NCI-H2171 (cell line): Measurements from ENCODE around the gene PSME1.
A peak's percentile ranks its signal among the peaks of the same experiment; 100 is the strongest.

Experiments used
- DNase-seq: peaks from one replicate; lab custom pipeline; 2025; lab: John Stamatoyannopoulos, UW

Gene PSME1

DNA sequence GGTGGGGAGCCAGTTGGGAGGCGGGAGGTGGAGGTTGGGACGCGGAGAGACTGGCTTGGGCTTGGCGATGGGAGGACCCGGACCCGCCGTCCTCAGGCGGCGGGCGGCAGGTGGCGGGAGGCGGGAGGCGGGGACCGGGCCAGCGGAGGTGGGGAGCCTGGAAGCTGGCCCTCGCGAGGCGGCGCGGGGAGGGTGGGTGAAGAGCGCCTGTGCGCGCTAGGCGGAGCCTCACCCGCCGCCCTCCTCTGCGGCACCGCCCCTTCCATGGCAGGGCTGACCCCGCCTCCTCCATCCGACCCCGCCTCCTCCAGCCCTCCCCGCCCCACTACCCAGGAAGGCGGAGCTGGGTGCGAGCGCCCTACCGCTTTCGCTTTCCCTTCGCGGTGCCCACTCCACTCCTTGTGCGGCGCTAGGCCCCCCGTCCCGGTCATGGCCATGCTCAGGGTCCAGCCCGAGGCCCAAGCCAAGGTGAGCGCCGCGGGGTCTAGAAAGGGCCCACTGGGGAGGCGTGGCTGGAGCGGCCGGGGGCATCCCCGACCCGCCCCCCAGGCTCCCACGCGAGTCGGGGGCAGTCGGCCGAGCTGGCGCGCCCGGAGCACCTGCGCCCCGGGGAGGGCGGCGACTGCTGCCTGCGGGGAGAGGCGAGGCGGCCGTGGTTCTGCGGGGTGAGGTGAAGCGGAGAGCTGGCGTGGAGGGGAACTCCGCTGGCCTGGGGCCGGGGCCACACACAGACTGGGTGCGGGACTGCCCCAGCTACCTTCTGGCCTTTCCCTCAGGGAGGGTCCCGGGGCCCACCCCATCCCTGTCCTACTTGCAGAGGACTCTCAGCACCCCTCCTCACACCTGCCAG lies at the start of gene PSME1:
Gene PSME1 (plus strand): TSS at position 361 of the 850 bp plus-strand sequence. CDS start 69 bp downstream, at position 430.
- DNase-seq, result peak; percentile 97

DNA sequence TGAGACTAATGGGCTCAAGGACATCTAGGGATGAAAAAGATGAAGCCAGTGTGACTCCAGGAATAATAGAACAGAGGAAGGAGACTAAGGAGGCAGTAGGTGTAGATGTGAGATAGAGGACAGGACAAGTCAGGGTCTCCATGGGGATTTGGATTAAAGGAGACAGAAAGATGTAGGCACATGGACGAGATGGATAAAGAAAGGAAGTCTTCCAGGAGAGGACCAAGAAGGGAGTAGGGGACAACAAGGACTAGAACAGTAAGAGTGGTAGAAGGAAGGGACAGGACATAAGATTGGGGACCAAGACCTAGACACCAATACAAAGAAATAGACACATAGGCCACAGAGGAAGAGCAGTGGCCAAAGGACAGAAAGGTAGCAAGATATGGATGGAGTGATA lies 49.0 kb upstream of the PSME1 start:
- no peak for DNase-seq

DNA sequence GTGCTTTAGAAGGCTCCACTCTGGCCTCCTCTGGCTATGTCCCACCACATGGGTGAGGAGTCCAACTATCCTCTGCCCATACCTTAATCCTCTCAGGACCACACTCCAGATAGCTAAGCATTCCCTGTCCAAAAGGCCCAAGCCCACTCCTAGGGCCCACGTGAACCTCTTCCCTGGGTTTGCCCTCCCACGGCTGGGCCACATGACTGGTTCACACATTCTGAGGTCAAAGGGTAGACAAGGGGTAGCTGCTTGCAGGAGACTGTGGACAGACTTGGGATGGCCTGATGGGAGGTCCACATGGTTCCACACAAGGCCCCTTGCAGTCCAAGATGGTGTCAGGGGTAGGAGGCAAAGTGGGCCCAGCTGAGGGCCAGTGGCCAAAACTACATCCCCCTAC lies 47.9 kb upstream of the PSME1 start:
- DNase-seq, result no peak

DNA sequence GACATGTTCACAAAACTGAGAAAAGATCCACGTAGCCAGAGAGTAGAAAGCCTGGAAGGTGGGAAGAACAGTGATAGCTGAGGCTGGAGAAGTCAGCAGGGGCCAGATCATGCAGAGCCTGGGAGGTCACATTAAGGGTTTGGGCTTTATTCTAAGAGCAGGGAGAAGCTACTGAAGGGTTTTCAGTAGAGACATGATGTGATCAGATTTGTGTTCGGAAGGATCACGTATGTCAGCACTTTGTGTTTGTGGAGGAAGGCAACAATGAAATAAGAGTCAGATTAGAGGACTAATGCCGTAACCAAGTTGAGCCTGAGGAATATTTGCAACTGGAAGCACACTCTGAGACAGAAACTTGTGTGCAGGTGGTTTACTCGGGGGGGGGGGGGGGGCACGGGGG lies 46.1 kb upstream of the PSME1 start:
- DNase-seq, result no peak

DNA sequence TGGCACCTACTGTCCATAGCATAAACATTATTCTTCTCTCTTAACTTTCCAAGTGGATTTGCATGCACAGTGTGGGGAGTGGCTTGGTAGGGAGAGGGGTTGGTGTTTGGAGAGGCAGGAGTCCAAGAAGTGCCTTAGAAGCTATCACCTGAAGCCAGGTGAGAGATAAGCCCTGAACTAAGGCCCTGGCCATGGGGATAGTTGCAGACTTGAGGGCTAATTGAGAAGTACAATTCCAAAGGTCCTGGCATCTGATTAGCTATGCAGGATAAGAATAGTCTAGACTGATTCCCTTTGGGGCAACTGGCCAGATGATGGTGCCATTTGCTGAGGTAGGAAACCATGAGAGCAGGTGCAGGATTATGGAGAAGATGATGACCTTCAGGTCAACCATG lies 43.9 kb upstream of the PSME1 start:
- no peak for DNase-seq

DNA sequence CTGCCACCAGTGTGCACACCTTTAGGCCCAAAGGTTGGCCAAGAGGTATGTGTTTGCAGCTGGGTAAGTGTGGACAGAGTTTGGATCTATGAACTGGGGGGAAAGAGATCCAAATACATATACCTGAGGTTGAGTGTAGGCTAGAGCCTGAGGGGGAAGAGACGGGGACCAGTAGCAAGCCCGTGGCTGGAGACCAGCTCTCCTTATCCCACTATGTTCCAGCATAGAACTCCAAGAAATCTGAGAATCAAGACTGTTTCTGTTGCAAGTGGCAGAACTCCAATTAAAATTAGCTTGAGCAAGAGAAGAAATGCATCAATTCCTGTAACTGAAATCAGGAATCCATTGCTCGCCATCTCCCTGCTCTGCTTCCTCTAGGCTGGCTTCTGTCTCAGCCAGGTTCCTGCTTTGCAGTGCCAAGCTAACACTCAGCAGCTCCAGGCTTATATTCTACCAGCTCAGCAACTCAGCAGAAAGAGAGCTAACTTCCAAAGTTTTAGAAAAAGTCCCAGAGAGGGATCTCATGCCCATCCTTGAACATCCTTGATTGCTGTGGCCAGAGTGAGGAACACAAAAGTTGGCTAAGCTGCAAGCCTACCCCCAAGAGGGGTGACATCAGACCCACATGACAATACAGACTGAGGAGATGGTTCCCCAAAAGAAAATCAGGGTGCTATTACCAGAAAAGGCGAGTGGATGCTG lies 43.3 kb upstream of the PSME1 start:
- DNase-seq, result no peak

DNA sequence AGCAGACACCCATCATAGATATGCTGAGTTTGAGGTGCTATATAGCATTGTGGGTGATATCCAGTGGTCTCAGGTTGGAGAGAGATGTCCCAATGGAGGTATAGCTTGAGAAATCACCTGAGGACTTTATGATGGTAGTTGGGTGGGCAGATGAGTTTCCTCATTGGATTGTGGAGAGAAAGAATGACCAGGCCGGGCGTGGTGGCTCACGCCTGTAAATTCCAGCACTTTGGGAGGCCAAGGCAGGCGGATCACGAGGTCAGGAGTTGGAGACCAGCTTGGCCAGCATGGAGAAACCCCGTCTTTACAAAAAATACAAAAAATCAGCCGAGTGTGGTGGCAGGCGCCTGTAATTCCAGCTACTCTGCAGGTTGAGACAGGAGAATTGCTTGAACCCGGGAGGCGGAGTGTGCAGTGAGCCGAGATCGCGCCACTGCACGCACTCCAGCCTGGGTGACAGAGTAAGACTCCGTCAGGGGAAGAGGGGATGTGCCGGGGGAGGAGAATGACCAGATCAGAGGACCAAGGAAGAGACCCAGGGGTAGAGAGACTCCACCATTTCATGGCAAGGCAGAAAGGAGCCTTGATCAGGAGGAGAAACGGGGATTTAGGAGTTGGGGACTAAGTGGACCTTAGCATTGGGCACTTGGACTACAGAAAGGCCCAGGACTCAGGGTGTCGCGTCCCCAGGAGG lies 42.6 kb upstream of the PSME1 start:
- no peak for DNase-seq

DNA sequence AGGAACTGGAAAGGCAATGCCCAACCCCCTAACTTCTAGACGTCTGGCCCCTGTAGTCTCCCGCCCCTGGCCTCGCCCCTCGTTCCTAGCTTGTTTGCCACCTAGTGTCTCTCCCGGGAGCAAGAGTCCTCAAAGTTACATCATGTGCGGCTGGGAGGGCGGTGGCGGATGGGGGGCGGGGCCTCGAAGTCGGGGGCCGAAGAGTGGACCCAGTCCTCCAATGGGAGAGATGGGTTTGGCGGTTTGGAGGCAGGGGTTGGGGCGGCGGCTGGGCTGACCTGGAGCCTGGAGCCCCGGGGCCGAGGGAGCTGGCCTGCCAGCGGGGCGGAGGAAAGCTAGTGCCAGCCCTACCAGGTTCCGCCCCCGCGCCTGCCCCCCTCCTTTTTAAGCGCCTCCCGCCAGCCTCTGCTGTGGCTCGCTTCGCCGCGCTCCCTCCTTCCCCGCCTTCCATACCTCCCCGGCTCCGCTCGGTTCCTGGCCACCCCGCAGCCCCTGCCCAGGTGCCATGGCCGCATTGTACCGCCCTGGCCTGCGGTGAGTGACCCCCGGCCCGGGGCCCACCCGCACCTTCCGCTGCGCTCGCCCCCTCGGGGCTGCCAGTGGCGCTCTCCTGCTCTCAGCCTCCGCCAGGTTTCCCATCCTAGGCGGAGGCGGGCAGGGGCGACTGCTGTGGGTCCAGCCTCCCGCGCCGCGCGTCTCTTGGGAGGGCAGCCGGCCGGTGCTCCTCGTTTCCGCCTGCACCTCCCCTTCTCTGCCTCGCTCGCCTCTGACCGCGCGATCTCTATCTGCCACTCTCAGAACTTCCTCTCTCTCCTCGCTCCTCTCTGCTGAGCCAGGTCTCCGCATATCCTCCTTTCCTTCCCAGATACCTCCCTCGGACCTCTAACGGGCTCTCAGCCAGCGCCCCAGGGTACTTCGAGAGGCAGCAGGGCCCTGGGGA lies 41.8 kb upstream of the PSME1 start, which contains the start of gene PCK2:
Gene PCK2 (plus strand): TSS at position 411 of the 940 bp plus-strand sequence. CDS start 95 bp downstream, at position 506.
- DNase-seq, result peak; percentile 93

DNA sequence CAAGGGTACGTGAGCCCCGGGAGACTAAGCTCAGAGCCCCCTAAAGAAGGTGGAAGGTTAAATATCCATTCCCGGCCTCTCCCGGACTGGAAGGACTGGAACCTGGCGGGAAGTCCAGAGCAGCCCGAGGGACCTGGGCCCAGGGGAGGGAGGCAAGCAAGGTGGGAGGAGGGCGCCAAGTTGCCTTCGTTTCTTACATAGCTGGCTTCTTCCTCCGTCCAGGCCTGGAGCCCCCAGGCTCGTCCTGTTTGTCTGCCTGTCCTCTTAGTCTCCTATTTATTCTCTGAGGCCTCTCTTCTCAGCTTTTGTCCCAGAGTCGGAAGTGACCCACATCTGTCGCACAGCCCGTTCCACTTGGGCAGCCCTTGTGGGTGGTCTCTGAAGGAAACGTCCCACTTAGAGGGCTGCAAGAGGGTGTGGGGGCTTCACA lies 41.1 kb upstream of the PSME1 start:
- DNase-seq, result no peak

DNA sequence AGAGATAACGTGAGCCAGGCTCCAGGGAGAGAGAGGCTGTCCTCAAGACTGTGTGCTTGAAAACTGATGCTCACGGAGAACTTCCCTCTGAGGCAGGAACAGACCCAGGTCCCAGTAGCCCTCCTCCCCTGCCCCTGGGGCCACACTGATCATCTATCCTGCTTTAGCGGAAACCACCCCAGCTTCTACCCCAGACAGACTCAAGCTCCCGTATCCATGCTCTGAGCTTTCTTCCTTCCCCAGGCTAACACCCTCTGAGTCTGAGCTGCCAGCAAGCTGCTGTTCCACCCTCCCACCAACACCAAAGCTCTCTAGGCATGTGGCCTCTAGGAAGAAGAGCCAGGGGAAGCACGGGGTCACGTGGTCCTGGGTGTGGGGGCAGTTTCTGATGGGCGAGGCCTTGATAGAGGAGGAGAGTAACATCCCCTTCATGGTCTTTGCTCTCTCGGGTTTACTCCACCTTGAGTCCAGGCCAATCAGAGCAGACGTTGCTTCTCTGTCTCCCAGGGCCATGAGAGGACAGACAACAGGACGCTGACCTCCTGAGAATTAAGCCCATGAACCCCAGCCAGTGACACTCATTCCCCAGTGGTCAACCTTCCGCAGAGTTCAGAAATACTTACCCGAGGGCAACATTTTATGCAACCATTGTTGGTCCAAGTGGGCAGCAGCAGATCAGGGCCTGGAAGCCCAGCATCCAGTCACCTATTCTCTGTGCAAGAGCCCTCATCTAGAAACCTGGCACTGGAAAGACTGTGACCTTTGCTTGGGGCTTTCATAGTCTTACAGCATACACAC lies 40.5 kb upstream of the PSME1 start:
- no peak for DNase-seq

DNA sequence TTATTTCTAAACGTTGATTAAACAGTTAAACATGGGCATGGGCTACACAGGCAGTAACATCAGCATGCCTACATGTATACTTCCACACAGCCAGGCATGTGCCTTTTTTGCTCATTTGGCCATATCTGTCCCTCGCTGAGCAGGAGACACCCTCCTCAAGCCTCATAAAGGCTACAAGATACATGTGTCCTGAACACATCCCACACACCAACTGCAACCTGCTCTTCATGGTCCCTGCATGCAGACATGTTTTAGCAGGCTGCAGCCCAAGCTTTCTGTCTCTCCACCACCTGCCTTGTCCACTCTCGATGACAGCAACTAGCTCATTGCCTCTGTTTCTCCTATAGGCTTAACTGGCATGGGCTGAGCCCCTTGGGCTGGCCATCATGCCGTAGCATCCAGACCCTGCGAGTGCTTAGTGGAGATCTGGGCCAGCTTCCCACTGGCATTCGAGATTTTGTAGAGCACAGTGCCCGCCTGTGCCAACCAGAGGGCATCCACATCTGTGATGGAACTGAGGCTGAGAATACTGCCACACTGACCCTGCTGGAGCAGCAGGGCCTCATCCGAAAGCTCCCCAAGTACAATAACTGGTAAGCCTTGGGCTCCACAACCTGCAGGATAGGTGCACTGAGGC lies 39.3 kb upstream of the PSME1 start:
- DNase-seq, result no peak

DNA sequence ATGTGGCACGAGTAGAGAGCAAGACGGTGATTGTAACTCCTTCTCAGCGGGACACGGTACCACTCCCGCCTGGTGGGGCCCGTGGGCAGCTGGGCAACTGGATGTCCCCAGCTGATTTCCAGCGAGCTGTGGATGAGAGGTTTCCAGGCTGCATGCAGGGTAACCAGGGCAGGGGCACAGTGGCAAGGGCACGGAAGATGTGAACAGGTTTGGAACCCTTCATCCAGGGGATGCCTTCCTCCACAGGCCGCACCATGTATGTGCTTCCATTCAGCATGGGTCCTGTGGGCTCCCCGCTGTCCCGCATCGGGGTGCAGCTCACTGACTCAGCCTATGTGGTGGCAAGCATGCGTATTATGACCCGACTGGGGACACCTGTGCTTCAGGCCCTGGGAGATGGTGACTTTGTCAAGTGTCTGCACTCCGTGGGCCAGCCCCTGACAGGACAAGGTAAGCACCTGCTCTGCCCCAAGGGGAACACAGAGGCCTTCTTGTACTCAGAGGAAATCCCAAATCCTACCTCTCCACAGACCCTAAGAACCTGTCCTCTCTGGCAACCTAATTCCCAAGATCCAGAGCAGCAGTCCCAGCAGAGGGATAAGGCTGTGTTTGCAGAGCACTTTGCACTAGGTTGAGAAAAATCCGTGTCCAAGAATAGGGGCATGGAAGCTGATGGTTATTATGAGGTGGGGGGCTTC lies 37.6 kb upstream of the PSME1 start:
- DNase-seq, result no peak

DNA sequence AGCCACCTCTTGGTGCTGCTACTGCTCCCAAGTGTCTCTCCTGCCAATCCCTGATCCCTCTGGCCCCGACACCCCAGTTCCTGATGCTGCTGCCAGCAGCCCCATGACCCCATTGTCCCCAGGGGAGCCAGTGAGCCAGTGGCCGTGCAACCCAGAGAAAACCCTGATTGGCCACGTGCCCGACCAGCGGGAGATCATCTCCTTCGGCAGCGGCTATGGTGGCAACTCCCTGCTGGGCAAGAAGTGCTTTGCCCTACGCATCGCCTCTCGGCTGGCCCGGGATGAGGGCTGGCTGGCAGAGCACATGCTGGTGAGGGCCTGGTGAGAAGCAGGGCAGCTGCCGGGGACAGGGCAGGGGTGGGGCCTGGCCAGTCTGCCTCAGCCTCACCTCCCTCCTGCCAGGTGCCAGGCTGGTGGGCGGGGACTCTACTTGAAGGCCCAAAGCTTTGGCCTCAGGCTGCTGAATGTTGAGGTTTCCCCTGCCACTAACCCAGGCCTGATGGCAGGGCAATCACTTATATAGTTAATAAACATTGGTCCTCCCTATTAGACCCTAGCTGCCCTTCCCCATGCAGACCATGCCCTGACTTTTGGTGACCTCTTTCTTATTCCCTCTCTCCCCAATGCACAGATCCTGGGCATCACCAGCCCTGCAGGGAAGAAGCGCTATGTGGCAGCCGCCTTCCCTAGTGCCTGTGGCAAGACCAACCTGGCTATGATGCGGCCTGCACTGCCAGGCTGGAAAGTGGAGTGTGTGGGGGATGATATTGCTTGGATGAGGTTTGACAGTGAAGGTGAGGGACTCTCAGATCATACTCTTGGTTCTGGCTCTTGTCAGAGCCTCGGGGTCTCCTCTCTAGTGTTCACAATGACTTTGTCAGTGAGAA lies 36.8 kb upstream of the PSME1 start:
- no peak for DNase-seq

DNA sequence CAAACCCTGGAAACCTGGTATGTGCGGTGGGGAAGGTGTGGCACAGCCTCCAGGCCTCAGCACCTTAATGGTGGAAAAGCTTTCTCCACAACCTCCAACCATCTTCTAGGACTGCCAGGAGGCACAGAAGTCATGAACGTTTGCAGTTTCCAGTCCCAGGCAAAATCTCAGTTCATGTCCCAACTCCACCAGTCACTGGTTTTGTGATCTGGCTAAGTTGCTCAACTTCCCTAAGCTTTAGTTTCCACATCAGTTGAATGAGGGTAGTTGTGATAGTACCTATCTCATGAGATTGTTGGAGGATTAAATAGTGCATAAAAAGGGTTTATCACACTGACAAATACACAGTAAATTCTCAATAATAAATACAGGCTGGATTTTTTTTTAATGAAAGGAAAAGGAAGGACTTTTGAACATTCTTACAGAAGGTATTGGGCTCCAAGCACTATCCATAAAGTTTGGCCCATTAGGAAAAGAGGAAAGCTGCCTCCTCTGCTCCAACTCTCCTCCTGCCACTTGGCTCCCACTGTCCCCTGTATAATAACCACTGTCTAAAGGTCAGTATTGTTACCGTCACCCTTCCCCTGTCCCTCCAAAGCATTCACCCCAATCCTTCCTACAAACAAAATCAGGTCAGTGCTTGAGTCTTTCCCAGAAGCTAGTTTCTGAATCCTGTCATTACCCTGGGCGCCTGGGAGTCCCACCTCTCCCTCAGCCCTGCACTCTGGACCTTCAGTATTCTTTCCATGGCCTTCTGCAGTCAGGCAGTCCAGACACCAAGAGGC lies 35.6 kb upstream of the PSME1 start:
- DNase-seq, result no peak

DNA sequence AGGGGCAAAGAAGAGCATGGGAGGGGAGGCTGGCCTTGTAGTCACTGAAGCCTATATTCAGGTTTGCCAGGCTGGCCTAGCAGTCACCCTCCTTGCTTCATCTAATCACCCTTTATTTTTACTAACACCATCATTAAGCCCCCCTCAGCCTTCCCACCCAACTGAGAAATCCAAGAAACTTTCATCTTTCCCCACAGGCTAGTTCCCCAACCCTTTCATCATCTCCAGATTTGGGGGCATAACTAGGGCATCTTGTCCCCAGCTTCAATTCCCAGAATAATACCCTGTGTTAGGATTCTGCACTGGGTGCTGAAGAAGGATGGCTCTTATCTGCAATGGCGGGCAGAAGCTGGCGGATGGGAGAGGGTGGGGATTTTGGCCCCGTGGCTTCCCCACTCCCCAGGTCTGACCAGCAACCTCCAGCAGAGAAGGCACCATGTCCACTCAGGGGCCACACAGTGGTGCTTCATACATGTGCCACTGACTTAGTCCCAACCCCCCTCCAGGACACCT lies 35.0 kb upstream of the PSME1 start:
- no peak for DNase-seq

DNA sequence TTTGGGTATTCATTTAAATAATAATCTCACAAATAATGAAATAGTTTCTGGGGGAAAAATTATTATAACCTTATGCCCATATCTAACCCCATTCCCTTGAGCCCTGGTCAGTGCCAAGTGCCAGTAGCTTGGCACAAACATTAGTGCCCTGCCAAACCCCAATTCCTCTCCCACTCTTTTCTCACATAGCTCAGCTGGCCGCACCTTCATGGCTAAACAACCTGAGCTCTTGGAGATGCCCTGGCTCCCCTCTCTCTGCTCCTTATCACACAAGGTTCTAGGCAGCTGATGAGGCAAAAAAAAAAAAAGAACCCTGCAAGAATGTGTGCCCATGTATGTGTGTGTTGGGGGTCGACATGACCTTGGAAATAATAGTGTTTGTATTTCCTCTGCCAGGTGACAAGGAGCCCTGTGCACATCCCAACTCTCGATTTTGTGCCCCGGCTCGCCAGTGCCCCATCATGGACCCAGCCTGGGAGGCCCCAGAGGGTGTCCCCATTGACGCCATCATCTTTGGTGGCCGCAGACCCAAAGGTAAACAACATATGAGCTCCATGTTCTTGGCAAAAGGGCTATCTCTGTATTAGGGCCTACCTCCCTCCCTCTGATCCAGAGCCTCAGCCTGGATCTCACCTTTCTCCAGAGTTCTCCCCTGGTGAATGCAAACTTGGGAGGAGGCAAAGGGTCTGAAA lies 33.5 kb upstream of the PSME1 start:
- DNase-seq, result no peak

DNA sequence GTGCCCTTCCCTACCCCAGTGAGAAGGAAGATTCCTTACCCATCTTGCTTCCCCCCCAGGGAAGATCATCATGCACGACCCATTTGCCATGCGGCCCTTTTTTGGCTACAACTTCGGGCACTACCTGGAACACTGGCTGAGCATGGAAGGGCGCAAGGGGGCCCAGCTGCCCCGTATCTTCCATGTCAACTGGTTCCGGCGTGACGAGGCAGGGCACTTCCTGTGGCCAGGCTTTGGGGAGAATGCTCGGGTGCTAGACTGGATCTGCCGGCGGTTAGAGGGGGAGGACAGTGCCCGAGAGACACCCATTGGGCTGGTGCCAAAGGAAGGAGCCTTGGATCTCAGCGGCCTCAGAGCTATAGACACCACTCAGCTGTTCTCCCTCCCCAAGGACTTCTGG lies 32.5 kb upstream of the PSME1 start:
- DNase-seq, result no peak
